Endothelial cell of umbilical vein (primary cell): Measurements from ENCODE around the gene ACTR1A.

Source experiments
- CTCF ChIP-seq, 2 donors: IDR thresholded peaks; 1 replicate in 1 of 2; 2 replicates in 1 of 2; pipeline ENCODE4 v1.5.1; 2011; ENCODE audit warnings: low read length in 2 of 2, mild to moderate bottlenecking in 2 of 2, moderate library complexity in 2 of 2, control low read depth in 1 of 2, inconsistent platforms in 1 of 2, low read depth in 1 of 2; ENCODE audit not compliant: insufficient read depth in 1 of 2; ENCODE audit errors: extremely low read depth in 1 of 2
- EZH2 ChIP-seq: IDR thresholded peaks from 2 replicates; pipeline ENCODE4 v1.6.1; 2012; ENCODE audit warnings: borderline replicate concordance, low read depth, mild to moderate bottlenecking, moderate library complexity, low read length, inconsistent platforms; ENCODE audit not compliant: severe bottlenecking
- FOS ChIP-seq: IDR thresholded peaks from 2 replicates; pipeline ENCODE4 v1.6.1; 2011; ENCODE audit warnings: mild to moderate bottlenecking, low read length, moderate library complexity, borderline replicate concordance; ENCODE audit not compliant: insufficient read depth
- JUN ChIP-seq: IDR thresholded peaks from 2 replicates; pipeline ENCODE4 v1.6.1; 2011; ENCODE audit warnings: borderline replicate concordance, low read depth; ENCODE audit not compliant: insufficient read length, insufficient read depth
- MAX ChIP-seq: IDR thresholded peaks from 2 replicates; pipeline ENCODE4 v1.6.1; 2011; ENCODE audit not compliant: insufficient read depth, insufficient read length
- POLR2A ChIP-seq: IDR thresholded peaks from 2 replicates; pipeline ENCODE4 v1.6.1; 2012; ENCODE audit warnings: low read depth, mild to moderate bottlenecking, control low read depth, low read length
- POLR2AphosphoS5 ChIP-seq: IDR thresholded peaks from 2 replicates; pipeline ENCODE4 v1.6.1; 2012; ENCODE audit warnings: low read depth, mild to moderate bottlenecking, control low read depth, low read length, moderate library complexity; ENCODE audit not compliant: insufficient read depth

GRCh38 chr10:102435133-102435497, 67.4 kb downstream of the ACTR1A start:
- no peak for TF ChIP-seq CTCF (IDR thresholded peaks at IDR 0.05; ENCODE audit: extremely low read depth in 1 of 2, insufficient read depth in 1 of 2, low read depth in 1 of 2, low read length in 2 of 2)
- no peak for TF ChIP-seq POLR2AphosphoS5
- TF ChIP-seq MAX, result no peak
- peak; percentile 44 for TF ChIP-seq EZH2
- no peak for TF ChIP-seq POLR2A
- no peak for TF ChIP-seq FOS
- no peak for TF ChIP-seq JUN
